HepG2 (cell line): ENCODE data around the gene BRCA1. TPM values are rescaled to one million over a fixed set of nuclear protein-coding genes. Genes with fewer than 3 reads are reported as not detected.
A peak's percentile ranks its signal among the peaks of the same experiment; 100 is the strongest.

Experiments
- CEBPG ChIP-seq: IDR thresholded peaks from 2 replicates; pipeline ENCODE4 v1.6.1; 2016
- LRRFIP1 ChIP-seq: sonication (generic); formaldehyde crosslinking; conservative IDR thresholded peaks from 2 replicates; pipeline ENCODE4 v1.4.0; 2020; ENCODE audit warnings: missing genetic modification reagents
- MEIS1 ChIP-seq: sonication (generic); formaldehyde crosslinking; IDR thresholded peaks from 2 replicates; pipeline ENCODE4 v1.9.0; 2021; ENCODE audit warnings: mild to moderate bottlenecking, missing genetic modification reagents, moderate library complexity, borderline replicate concordance
- MTA1 ChIP-seq: sonication (generic); formaldehyde crosslinking; IDR thresholded peaks from 2 replicates; pipeline ENCODE4 v1.4.0; 2020; ENCODE audit warnings: missing genetic modification reagents, mild to moderate bottlenecking, borderline replicate concordance
- NCOA5 ChIP-seq: sonication (generic); formaldehyde crosslinking; IDR thresholded peaks from 2 replicates; pipeline ENCODE4 v1.4.0; 2020; ENCODE audit warnings: missing genetic modification reagents
- PAXIP1 ChIP-seq: sonication (generic); formaldehyde crosslinking; conservative IDR thresholded peaks from 2 replicates; pipeline ENCODE4 v1.4.0; 2020; ENCODE audit warnings: mild to moderate bottlenecking, missing genetic modification reagents, moderate library complexity
- RARA ChIP-seq: IDR thresholded peaks from 2 replicates; pipeline ENCODE4 v1.6.1; 2016; ENCODE audit warnings: missing genetic modification reagents, missing compliant biosample characterization
- TFDP1 ChIP-seq: IDR thresholded peaks from 2 replicates; pipeline ENCODE4 v1.6.1; 2016; ENCODE audit warnings: missing compliant biosample characterization, missing genetic modification reagents, borderline replicate concordance
- ZFAT ChIP-seq: sonication (generic); formaldehyde crosslinking; conservative IDR thresholded peaks from 2 replicates; pipeline ENCODE4 v1.8.1; 2023; ENCODE audit warnings: missing genetic modification reagents, inconsistent platforms
- ZMAT3 ChIP-seq: sonication (generic); formaldehyde crosslinking; conservative IDR thresholded peaks from 2 replicates; pipeline ENCODE4 v1.7.0; 2021; ENCODE audit warnings: missing genetic modification reagents
- ZNF234 ChIP-seq: sonication (generic); formaldehyde crosslinking; conservative IDR thresholded peaks from 2 replicates; pipeline ENCODE4 v1.5.1; 2020; ENCODE audit warnings: mild to moderate bottlenecking, missing genetic modification reagents
- ZNF281 ChIP-seq: sonication (generic); formaldehyde crosslinking; IDR thresholded peaks from 2 replicates; pipeline ENCODE4 v1.4.0; 2020; ENCODE audit warnings: missing genetic modification reagents, borderline replicate concordance
- ZNF331 ChIP-seq: sonication (generic); formaldehyde crosslinking; IDR thresholded peaks from 2 replicates; pipeline ENCODE4 v1.4.0; 2020; ENCODE audit warnings: missing genetic modification reagents
- ZNF703 ChIP-seq: sonication (generic); formaldehyde crosslinking; IDR thresholded peaks from 2 replicates; pipeline ENCODE4 v1.5.1; 2020; ENCODE audit warnings: missing genetic modification reagents, mild to moderate bottlenecking, moderate library complexity, borderline replicate concordance
- ZSCAN30 ChIP-seq: sonication (generic); formaldehyde crosslinking; IDR thresholded peaks from 2 replicates; pipeline ENCODE4 v1.5.0; 2020; ENCODE audit warnings: mild to moderate bottlenecking, missing genetic modification reagents
- polyA plus RNA-seq, 8 experiments: library from polyadenylated mRNA; depleted of rRNA in 3 of 8; stranded (reverse) in 7 of 8; unstranded in 1 of 8; fragments of >200 nt; fragmentation: Illumina TruSeq in 4 of 8; extraction: Trizol in 4 of 8; gene quantifications; 2 replicates each; pipeline versions ENCODE4 v1.2.1 to v1.2.3, GENCODE V29; 2011 to 2016; ENCODE audit warnings: low read depth in 4 of 8, missing spikeins in 1 of 8, mixed read lengths in 1 of 8; ENCODE audit not compliant: insufficient read depth in 1 of 8
- total RNA-seq, 5 experiments: library from RNA; depleted of rRNA; stranded (reverse); fragments of >200 nt; fragmentation: Illumina TruSeq; extraction: Trizol; gene quantifications; 2 replicates each; pipeline ENCODE4 v1.2.3, GENCODE V29; 2016; ENCODE audit warnings: low read depth in 1 of 5

Gene BRCA1
- total and polyA plus RNA-seq, 2 of the 13 experiments (the other 11 are each of a cell fraction or from before 2014, with no cell fraction given) = 13.3 to 37.5 TPM

- TF ChIP-seq LRRFIP1 (CRISPR knock-in tag) = no peak
- TF ChIP-seq MEIS1 (CRISPR knock-in tag) = peak; percentile 77
- TF ChIP-seq ZNF234 (CRISPR knock-in tag) = no peak
- no peak for TF ChIP-seq TFDP1 (CRISPR knock-in tag)
- no peak for TF ChIP-seq NCOA5 (CRISPR knock-in tag)
- no peak for TF ChIP-seq ZMAT3 (CRISPR knock-in tag)
- peak; percentile 68; the same call in 1 of the 2 replicates for TF ChIP-seq ZNF703
- TF ChIP-seq PAXIP1 = peak; percentile 66
- no peak; the same call in 1 of the 2 replicates for TF ChIP-seq CEBPG (CRISPR knock-in tag)
- 0 out of 2 replicates have a peak, but pooled peaks have one; percentile 3 for TF ChIP-seq ZNF281 (CRISPR knock-in tag)
- TF ChIP-seq MTA1 (CRISPR knock-in tag) = peak; percentile 94; the same call in 1 of the 2 replicates
- peak; percentile 84; the same call in 1 of the 2 replicates for TF ChIP-seq ZFAT
- peak; percentile 4; the same call in 1 of the 2 replicates for TF ChIP-seq RARA (CRISPR knock-in tag)
- TF ChIP-seq ZSCAN30 (CRISPR knock-in tag) = no peak
- TF ChIP-seq ZNF331 (CRISPR knock-in tag) = peak; percentile 68; the same call in 1 of the 2 replicates
These were observed 103.2 kb downstream of the BRCA1 start, which contains the start of gene VAT1 (continued) for GRCh38 chr17:43021741-43022512.
